Measurements from ENCODE around the gene NLRP6.
A peak's percentile ranks its signal among the peaks of the same experiment; 100 is the strongest.

Gene NLRP6

GRCh38 chr11:297586-298405 is 19.6 kb downstream of the NLRP6 start:
- TF ChIP-seq TAF1 (IDR thresholded peaks at IDR 0.05; ENCODE audit: borderline replicate concordance, low read depth, low read length) (no peak), POLR2AphosphoS5 (IDR thresholded peaks at IDR 0.05; ENCODE audit: low read depth, low read length) (no peak), POLR2A (IDR thresholded peaks at IDR 0.05; ENCODE audit: low read depth, low read length) (no peak)
- DNase-seq (ENCODE audit: insufficient read length) (no peak), FAIRE-seq (no peak)

- FAIRE-seq = no peak
- DNase-seq (ENCODE audit: insufficient read length) = no peak
- TF ChIP-seq POLR2A (IDR thresholded peaks at IDR 0.05; ENCODE audit: low read depth, low read length) (no peak), POLR2AphosphoS5 (IDR thresholded peaks at IDR 0.05; ENCODE audit: low read depth, low read length) (no peak), TAF1 (IDR thresholded peaks at IDR 0.05; ENCODE audit: borderline replicate concordance, low read depth, low read length) (no peak)
Observed at GRCh38 chr11:298406-299065, 20.3 kb downstream of the NLRP6 start.

DNA sequence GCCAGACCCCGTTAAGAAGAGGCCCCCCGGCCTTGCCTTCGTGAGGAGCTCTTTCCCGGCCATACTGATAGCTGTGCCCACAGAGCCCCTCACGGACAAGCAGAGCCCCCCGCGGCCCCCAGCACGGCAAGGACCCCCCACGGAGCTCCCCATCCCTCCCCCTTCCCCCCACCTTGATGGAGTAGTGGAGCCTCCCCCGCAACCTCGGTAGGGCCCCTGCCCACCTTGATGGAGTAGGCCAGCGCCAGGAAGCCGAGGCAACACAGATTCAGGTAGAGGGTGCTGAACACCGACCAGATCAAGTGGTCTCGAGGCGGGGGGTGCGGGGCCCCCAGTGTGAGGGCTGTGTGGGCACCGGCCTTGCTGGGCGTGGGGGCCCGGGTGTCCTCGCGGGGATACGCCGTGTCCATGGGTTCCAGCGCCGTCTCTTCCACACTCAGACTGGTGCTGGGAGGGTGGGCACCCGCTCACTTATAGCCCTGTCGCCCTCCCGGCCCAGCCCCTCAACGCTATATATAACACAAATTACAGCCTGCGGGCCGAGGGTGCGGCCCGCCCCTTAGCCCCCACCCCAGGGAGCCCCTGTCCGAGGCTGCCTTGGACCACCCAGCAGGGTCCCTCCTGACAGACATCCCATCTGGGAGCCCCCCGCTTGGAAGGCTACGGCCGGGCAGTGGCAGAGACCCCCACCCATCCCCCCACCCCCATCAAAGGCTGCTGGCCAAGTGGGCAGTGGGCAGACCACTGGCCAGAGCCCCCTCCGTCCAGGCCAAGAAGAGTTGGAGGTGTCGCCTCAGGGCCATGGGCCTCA is 21.1 kb downstream of the NLRP6 start, which contains the start of gene IFITM5:
IFITM5 (minus strand) TSS at position 446 of the 811 bp plus-strand sequence; CDS start at position 410, 36 bp downstream.
- FAIRE-seq (no peak), DNase-seq (ENCODE audit: insufficient read length) (no peak)
- TF ChIP-seq TAF1 (IDR thresholded peaks at IDR 0.05; ENCODE audit: borderline replicate concordance, low read depth, low read length) = no peak
- TF ChIP-seq POLR2AphosphoS5 (IDR thresholded peaks at IDR 0.05; ENCODE audit: low read depth, low read length) = no peak
- TF ChIP-seq POLR2A (IDR thresholded peaks at IDR 0.05; ENCODE audit: low read depth, low read length) = no peak

- FAIRE-seq (no peak), DNase-seq (ENCODE audit: insufficient read length) (no peak)
- TF ChIP-seq TAF1 (IDR thresholded peaks at IDR 0.05; ENCODE audit: borderline replicate concordance, low read depth, low read length) = no peak
- no peak for TF ChIP-seq POLR2A (IDR thresholded peaks at IDR 0.05; ENCODE audit: low read depth, low read length)
- TF ChIP-seq POLR2AphosphoS5 (IDR thresholded peaks at IDR 0.05; ENCODE audit: low read depth, low read length) = no peak
Observed at GRCh38 chr11:299951-300735, 21.9 kb downstream of the NLRP6 start.

- no peak for TF ChIP-seq POLR2A (IDR thresholded peaks at IDR 0.05; ENCODE audit: low read depth, low read length)
- no peak for TF ChIP-seq TAF1 (IDR thresholded peaks at IDR 0.05; ENCODE audit: borderline replicate concordance, low read depth, low read length)
- TF ChIP-seq POLR2AphosphoS5 (IDR thresholded peaks at IDR 0.05; ENCODE audit: low read depth, low read length) = no peak
- peak; percentile 62 for FAIRE-seq
- no peak for DNase-seq (ENCODE audit: insufficient read length)
Observed at GRCh38 chr11:303363-303762, 25.2 kb downstream of the NLRP6 start.

DNA sequence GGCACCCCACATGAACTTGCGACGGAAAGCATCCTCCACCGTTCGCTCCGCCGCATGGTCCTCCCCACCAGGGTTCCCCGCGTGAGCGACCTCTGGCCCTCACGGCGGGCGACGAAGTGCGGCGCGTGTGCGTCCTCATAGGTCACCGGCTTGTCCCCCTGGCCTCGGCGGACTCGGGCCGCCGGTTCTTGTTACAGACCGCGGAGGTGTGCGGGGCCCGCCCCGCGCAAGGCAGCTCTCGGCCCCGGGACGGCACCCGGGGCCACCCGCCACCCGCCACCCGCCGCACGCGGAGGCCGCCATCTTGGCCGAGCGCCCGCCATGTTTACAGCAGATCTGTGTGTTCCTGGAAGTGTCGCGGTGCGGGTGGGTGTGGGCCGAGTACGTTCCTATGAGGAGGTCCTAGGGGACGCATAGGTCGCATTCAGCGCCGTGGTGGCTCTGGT is 25.9 kb downstream of the NLRP6 start:
- DNase-seq (ENCODE audit: insufficient read length) (no peak), FAIRE-seq (no peak)
- TF ChIP-seq POLR2AphosphoS5 (IDR thresholded peaks at IDR 0.05; ENCODE audit: low read depth, low read length) (no peak), POLR2A (IDR thresholded peaks at IDR 0.05; ENCODE audit: low read depth, low read length) (no peak), TAF1 (IDR thresholded peaks at IDR 0.05; ENCODE audit: borderline replicate concordance, low read depth, low read length) (no peak)

GRCh38 chr11:304915-305843 is 27.0 kb downstream of the NLRP6 start:
- TF ChIP-seq POLR2A (IDR thresholded peaks at IDR 0.05; ENCODE audit: low read depth, low read length) (no peak), POLR2AphosphoS5 (IDR thresholded peaks at IDR 0.05; ENCODE audit: low read depth, low read length) (no peak)
- DNase-seq (ENCODE audit: insufficient read length) (no peak), FAIRE-seq (peak; percentile 5)

DNA sequence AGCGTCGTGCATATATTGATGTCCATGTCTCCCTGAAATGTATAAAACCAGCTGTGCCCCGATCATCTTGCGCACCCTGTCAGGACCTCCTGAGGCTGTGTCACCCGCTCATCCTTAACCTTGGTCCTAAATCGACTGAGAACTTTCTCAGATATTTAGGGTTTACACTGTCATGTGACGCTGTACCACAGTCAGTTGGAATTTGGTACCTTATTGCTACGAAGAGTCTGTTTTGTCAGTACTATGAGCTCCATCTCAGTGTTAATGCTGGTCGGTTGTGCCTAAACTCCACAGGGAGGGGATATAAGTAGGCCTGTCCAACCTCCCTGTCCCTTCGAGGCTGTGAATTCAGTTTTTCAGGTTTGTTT is 27.6 kb downstream of the NLRP6 start:
- FAIRE-seq (no peak), DNase-seq (ENCODE audit: insufficient read length) (no peak)
- TF ChIP-seq POLR2AphosphoS5 (IDR thresholded peaks at IDR 0.05; ENCODE audit: low read depth, low read length) (no peak), POLR2A (IDR thresholded peaks at IDR 0.05; ENCODE audit: low read depth, low read length) (no peak), TAF1 (IDR thresholded peaks at IDR 0.05; ENCODE audit: borderline replicate concordance, low read depth, low read length) (no peak)

GRCh38 chr11:306645-307371 is 28.6 kb downstream of the NLRP6 start:
- no peak for TF ChIP-seq TAF1 (IDR thresholded peaks at IDR 0.05; ENCODE audit: borderline replicate concordance, low read depth, low read length)
- TF ChIP-seq POLR2A (IDR thresholded peaks at IDR 0.05; ENCODE audit: low read depth, low read length) = no peak
- no peak for TF ChIP-seq POLR2AphosphoS5 (IDR thresholded peaks at IDR 0.05; ENCODE audit: low read depth, low read length)
- FAIRE-seq = no peak
- DNase-seq (ENCODE audit: insufficient read length) = no peak

All from GM12892 (cell line).